VCaP (cell line): ENCODE results near the gene ZFAND3.

ENCODE experiments used
- H3K27ac ChIP-seq: fragments of 450-650 bp; 2 replicates; pipeline ENCODE4 v1.5.1; 2017
- TF ChIP-seq, protein P1 (sequence below): fragments of 450-650 bp; conservative IDR thresholded peaks from 2 replicates; pipeline ENCODE4 v1.5.1; 2017; ENCODE audit warnings: mild to moderate bottlenecking, moderate library complexity

ZFAND3 gene

DNA sequence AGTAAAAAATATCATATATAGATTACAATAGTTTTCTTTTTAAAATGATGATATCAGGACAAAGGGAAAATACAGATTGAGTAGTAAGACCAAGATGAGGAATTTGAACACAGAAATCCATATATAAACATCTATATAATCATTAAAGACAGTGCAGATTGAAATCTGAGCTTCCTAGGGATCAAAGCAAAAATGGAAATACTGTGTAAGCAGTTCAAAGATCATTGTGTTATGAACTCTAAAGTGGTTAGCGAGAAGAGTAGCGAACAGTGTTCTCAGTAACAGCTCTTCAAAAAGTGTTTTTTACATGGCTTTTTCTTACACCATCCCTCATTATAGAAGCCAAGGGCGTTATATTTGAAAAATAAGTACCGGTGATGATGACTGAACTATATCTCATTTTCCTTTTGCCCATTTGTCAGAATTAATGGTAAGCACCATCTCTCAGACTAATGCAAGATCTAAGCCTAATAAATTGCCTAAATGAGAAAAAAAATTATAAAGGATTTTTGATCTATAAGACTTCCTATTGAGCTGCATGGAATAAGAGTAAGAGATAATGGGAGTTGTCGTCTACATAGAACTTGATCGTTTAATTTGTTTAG, 226.3 kb downstream of the ZFAND3 start:
- no peak overlapping the region for H3K27ac ChIP-seq
- TF ChIP-seq, protein P1, sequence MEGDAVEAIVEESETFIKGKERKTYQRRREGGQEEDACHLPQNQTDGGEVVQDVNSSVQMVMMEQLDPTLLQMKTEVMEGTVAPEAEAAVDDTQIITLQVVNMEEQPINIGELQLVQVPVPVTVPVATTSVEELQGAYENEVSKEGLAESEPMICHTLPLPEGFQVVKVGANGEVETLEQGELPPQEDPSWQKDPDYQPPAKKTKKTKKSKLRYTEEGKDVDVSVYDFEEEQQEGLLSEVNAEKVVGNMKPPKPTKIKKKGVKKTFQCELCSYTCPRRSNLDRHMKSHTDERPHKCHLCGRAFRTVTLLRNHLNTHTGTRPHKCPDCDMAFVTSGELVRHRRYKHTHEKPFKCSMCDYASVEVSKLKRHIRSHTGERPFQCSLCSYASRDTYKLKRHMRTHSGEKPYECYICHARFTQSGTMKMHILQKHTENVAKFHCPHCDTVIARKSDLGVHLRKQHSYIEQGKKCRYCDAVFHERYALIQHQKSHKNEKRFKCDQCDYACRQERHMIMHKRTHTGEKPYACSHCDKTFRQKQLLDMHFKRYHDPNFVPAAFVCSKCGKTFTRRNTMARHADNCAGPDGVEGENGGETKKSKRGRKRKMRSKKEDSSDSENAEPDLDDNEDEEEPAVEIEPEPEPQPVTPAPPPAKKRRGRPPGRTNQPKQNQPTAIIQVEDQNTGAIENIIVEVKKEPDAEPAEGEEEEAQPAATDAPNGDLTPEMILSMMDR, result no peak

DNA sequence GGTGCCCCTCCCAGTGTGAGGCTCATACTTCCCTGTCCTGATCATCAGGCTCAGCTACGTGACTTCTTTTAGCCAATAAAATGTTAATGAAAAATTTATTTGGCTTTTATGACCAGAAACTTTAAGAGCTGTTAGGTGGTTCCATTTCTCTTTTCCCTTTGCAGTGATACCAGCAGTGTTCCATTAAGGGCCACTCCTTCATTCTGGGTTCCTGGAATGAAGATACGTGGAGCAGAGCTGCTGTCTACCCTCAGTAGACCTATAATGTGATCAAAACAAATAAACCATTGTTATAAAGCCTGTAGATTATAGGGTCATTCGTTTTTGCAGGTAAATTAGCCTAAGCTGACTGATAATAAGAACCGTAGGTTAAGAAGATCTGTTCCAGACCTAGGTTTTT, 228.0 kb downstream of the ZFAND3 start:
- TF ChIP-seq, protein P1, result no peak
- H3K27ac ChIP-seq, result peak overlapping the region; percentile 56

DNA sequence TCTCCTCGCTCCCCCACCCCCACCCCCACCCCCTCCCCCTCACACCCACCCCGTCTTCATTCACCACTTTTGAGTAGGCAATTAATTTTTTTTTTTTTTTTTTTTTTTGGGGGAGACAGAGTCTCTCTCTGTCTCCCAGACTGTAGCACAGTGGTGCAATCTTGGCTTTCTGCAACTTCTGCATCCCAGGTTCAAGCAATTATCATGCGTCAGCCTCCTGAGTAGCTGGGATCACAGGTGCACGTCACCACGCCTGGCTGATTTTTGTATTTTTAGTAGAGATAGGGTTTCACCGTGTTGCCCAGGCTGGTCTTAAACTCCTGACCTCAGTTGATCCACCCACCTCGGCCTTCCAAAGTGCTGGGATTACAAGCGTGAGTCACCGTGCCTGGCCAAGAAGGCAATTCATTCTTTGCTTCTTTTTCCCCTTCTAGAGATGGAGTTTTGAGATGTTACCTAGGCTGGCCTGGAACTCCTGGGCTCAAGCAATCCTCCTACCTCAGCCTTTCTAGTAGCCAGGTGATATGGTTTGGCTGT, 230.4 kb downstream of the ZFAND3 start:
- peak overlapping the region; percentile 98 for H3K27ac ChIP-seq

DNA sequence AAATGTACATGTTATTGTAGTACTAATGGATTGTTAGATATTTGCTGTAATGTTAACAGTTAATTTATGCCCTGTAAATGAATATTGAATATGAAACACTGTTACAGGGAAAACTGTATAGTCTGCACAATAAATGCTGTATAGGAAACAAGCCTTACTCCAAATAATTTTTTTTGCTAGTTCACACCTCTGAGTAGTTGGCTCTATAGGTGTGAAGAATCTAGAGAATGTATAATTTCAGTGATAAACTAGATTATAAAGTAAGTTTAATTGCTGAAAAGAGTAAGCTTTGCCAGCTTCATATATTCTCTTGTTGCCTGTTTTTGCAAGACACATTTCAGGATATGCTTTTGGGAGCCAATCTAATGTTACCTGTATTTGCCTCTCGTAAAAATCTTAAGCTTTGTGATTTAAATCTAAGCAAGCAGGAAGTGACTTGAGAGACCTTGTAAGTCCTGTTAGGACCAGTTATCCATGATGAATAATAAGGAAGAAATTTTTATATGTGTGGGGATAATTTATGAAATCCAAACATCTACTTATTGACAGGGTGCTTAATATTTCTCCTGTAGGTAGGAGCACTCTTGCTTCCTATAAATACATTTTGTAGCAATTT, 232.4 kb downstream of the ZFAND3 start:
- peak overlapping the region; percentile 98 for H3K27ac ChIP-seq
- TF ChIP-seq, protein P1, result no peak

DNA sequence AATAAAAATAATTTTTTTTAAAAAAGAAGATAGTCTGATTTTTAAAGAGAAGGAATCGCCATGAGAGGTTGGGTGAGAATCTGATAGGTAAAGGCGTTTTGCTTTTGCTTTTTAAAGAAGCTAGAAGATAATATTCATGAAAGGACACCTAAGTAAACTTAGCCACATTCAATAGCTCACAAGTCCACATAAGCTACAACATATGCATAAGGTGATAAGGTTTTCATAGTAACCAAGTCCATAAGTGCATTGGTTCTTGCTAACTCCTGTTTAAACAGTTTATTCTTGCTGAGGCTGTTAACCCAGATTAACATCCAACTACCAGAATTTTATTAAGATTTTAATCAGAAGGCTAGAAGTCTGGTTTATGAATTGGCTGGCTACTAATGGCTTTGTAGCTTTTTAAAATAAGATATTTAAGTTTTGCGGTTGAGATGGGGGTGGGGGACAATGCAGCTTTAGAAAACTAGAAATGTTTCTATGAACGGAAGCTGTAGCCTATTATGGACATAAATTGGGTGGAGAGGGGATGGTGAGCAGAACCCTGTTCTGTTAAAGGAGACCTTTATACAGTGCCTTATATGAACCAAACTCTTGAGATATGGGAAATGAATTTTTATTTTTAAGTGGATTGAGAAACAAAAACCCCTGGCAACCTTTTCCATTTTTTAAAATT, 235.1 kb downstream of the ZFAND3 start:
- peak overlapping the region; percentile 98 for H3K27ac ChIP-seq

DNA sequence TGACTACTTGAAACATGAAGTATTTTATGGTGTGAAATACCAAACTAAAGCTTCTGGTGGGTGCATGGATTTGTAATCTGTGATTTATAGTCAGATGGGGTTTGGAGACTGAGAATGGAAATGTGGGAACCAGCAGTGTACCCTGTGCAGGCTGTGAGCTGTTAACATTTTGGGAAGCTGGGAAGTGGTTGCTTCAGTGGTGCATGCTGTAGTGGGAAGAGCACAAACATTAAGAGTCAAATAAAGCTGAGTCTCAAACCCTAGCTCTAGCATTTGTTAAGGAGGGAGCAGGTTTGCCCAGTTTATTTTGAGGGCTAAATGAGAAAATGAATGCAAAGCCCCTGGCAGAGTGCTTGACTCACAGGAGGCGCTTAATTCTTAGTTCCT, 235.7 kb downstream of the ZFAND3 start:
- H3K27ac ChIP-seq, result peak overlapping the region; percentile 98
- TF ChIP-seq, protein P1, result no peak

More for the DNA sequence above, 235.1 kb downstream of the ZFAND3 start:
- TF ChIP-seq, protein P1, result no peak

DNA sequence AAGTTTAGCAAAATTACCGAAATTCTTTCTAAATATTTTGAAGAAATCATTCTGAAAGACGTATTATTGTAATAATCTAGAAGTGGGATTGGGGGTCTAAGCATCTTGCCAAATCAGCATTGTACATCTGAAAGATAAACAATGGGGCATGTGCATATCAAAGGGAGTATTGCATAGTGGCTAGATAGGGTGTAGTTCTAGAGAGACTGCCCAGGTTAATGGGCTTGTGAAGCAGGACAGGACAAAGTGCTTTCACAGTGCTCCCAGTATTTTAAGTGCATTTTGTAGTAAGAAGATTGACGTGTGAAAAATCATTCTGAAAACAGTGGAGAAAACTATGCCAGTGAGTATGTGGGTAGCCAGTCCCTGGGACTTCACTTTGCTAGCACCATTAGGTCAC, 236.8 kb downstream of the ZFAND3 start:
- TF ChIP-seq, protein P1, result no peak
- peak overlapping the region; percentile 2; the same call in 1 of the 2 replicates for H3K27ac ChIP-seq

DNA sequence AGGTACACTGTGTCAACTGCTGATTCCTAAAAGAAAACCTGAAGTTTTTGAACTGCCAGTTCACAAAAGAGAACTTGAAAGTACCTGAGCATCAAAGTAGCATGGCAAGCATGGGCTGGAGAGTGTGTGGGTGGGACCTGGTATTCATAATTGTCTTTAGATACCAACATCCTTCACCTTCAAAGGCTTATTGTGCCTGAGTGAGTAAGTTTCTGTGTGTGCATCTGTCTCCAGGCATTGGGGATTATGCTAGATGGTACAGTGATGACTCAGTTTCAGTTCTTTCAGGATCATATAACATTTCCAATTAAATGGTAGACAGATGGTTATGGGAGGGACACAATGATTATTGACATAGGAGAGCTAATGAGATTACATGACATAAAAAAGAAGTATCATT, 238.5 kb downstream of the ZFAND3 start:
- TF ChIP-seq, protein P1, result no peak
- H3K27ac ChIP-seq, result no peak overlapping the region
